Endothelial cell of umbilical vein (primary cell): ENCODE data around the gene NFIC.

ENCODE experiments used
- EZH2 ChIP-seq: IDR thresholded peaks from 2 replicates; pipeline ENCODE4 v1.6.1; 2012; ENCODE audit warnings: borderline replicate concordance, low read depth, mild to moderate bottlenecking, moderate library complexity, low read length, inconsistent platforms; ENCODE audit not compliant: severe bottlenecking
- POLR2A ChIP-seq: IDR thresholded peaks from 2 replicates; pipeline ENCODE4 v1.6.1; 2012; ENCODE audit warnings: low read depth, mild to moderate bottlenecking, control low read depth, low read length
- POLR2AphosphoS5 ChIP-seq: IDR thresholded peaks from 2 replicates; pipeline ENCODE4 v1.6.1; 2012; ENCODE audit warnings: low read depth, mild to moderate bottlenecking, control low read depth, low read length, moderate library complexity; ENCODE audit not compliant: insufficient read depth
- TF ChIP-seq, protein P1 (sequence below), 2 donors: IDR thresholded peaks; 1 replicate in 1 of 2; 2 replicates in 1 of 2; pipeline ENCODE4 v1.5.1; 2011; ENCODE audit warnings: low read length in 2 of 2, mild to moderate bottlenecking in 2 of 2, moderate library complexity in 2 of 2, control low read depth in 1 of 2, inconsistent platforms in 1 of 2, low read depth in 1 of 2; ENCODE audit not compliant: insufficient read depth in 1 of 2; ENCODE audit errors: extremely low read depth in 1 of 2

DNA sequence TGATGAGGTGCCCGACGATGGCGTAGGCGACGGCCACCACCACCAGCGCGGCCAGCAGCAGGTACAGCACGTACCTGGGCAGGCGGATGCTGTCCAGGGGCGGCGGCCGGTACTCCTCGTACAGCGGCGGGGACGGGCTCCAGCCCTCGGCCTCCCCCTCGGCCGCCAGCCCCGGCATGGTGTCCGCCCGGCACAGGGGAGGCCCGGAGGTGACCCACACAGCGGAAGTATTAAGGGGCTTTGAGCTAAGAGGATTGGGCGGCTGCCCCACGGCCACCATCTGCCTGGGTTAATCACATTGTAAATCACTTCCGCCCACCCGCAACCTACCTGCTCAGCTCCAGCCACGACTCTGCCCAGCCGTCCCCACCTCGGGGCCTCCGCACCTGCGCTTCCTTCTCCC, 116.8 kb downstream of the NFIC start, which contains the start of gene SMIM44:
- TF ChIP-seq, protein P1, sequence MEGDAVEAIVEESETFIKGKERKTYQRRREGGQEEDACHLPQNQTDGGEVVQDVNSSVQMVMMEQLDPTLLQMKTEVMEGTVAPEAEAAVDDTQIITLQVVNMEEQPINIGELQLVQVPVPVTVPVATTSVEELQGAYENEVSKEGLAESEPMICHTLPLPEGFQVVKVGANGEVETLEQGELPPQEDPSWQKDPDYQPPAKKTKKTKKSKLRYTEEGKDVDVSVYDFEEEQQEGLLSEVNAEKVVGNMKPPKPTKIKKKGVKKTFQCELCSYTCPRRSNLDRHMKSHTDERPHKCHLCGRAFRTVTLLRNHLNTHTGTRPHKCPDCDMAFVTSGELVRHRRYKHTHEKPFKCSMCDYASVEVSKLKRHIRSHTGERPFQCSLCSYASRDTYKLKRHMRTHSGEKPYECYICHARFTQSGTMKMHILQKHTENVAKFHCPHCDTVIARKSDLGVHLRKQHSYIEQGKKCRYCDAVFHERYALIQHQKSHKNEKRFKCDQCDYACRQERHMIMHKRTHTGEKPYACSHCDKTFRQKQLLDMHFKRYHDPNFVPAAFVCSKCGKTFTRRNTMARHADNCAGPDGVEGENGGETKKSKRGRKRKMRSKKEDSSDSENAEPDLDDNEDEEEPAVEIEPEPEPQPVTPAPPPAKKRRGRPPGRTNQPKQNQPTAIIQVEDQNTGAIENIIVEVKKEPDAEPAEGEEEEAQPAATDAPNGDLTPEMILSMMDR (IDR thresholded peaks at IDR 0.05; ENCODE audit: extremely low read depth in 1 of 2, insufficient read depth in 1 of 2, low read depth in 1 of 2, low read length in 2 of 2), result no peak
- no peak for TF ChIP-seq POLR2AphosphoS5
- TF ChIP-seq EZH2, result no peak
- no peak for TF ChIP-seq POLR2A
